ENCODE measurements around the gene INTS6.
"Not testable (repeated sequence)": the region's sequence is repeated elsewhere in the genome, so short reads cannot be mapped to it uniquely, and the experiment has no call there.

Gene INTS6

DNA sequence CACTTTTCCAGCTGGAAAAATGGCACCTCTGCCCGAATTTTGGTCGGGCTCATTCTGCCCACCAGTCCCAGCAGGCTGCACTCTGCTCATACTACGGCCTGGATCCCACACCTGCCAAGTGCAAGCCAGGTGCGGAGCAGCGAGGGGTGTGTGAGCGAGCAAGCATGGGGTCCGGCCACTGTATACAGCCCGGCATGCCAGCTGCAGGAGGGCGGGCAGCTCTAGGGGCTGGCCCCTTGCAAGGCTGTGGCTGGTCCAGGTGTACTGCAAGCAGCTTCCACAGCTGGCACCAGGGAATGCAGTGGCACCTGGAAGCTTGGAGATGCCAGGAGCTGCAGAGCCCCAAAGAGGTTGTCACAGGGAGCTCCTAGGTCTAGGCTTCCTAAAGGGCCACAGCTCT is 2.7 kb upstream of the INTS6 start:
- DNase-seq = no peak

DNA sequence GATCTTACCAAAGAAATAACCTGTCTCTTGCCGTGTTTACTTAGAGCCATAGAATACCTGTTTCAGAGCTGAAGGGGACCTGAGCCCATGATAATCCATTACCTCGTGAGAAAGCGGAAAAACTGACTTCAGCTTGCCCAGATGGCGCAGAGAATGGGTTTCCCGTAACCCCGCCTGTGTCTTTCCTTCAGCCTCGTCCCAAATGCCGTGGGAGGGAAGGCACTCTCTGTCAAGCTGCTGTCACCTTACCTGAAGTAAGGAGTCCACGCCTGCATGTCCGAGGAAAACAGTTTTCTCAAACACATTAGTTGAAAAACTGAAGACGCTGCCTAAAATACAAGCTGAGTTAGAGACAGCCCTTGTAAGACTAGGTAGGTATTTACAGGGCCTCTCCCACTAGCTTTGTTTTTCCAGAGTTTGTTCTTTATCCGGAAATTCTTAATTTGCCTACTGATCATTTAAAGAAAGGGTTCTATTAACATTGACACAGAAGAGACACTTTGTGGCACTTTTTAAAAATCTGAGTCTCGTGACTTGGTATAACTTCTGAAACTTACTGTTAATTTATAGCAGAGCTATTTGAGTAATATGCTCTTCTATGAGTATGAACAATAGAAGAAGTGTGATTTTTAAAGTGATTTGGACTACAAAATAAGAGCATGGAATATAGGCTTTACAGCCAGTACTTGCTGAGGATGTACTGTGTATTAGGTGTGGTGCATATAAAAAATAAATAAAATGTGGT is 1.3 kb upstream of the INTS6 start:
- DNase-seq = no peak

DNA sequence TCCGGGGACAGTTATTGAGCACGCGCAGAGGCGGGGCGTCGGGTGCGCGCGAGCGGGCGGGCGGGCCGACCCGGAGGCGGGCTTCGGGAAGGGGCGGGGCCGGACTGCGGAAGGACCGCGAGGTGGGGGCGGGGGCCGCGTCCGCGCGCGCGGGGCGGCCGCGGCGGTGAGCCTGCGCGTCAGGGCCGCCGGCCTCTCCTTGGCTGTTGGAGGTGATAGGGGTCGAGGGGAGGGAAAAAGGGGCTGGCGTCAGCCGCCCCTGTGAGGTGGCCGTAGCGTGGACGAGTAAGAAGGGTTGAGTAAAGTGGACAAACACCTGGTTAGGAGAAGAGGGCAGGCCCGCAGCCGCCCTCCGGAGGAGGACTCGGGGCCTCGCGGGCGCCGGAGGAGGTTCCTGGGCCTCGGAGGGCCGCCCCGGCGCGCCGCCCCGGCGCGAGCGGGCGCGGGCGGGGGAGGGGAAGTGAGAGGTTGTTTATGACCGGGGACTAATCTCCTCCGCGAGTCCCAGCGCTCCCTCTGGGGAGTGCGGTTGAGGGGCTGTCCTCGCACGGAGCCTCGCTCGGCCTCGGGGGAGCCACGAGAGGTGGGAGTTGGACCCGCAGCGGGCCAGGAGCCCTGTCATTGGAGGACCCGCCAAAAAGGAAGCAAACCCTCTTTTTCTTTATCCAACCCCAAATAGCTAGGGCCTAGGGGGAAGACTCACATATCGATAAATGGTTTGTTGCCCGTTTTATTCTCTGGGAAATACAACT is 547 bp upstream of the INTS6 start:
- DNase-seq = peak; percentile 59

DNA sequence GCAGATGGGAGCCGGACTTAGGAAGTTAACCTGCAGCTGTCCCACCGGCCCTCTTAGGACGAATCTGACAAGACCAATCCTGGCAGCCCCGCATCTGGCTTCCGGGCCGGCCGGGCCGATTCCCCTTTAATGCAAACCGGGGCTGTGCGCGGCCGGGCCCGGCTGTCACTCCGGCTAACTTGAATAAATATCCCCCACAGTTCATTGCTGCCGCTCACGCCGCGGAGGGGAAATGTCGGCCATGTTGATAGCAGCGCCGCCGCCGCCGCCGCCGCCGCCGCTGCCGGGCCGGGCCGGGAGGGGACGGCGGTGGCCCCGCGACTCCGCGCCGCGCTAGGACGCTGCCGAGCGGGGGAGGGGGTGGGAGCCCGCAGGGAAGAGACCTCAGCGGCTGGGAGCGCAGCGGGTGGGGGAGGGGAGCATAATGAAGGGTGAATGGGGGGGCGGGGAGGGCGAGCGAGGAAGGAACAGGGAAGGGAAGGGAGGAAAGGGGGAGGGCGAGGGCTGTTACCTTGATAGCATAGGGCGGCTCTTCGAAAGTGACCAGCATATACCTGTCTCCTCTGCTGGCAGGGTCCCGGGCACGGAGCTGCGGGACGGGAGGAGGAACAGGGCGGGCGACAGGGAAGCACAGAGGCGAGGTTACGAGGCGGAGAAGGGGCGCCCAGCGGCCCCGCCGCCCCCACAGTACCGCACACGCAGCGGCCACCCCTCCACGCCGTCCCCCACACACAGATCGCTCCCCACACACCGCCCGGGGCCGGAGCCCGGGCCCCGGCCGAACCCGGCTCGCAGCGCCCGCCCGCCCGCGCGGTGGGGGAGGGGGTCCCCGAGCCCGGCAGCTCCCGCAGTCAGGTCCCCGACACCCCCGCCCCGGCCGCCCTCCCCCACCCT is 1.1 kb downstream of the INTS6 start:
- peak; percentile 63 for DNase-seq

DNA sequence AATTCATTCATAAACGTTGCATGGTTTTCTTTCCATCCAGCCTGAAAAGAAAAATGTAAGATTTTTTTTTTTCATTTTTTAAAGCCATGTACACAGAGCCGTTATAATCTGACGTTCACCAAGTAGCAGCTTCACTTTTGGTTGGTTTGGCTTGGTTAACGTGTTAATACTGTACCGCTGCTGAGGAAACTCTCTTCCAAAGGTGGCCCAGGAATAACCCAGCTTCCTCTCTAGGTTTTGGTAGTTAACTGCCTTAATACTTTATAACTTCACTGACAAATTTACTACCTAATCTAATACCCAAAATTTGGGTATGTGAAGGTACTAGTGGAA is 1.7 kb downstream of the INTS6 start:
- DNase-seq = no peak

DNA sequence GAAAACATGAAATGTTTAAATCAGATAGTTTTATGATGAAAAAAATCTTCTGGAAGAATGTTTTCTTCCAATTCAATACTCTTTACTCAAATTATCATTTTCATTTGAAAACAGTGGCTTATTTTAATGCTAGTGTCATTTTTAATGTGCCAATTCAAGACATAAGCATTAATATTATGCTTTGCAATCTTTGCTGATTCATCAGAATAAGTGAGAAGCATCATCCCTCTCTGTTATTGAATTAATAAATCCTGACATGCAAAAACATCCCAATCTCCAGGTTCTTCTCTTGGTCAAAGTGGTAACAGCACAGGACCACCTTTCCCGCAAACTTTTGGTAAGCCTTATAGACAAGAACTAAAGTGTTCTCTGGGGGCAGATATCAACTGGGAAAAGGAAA is 3.8 kb downstream of the INTS6 start:
- no peak for DNase-seq

DNA sequence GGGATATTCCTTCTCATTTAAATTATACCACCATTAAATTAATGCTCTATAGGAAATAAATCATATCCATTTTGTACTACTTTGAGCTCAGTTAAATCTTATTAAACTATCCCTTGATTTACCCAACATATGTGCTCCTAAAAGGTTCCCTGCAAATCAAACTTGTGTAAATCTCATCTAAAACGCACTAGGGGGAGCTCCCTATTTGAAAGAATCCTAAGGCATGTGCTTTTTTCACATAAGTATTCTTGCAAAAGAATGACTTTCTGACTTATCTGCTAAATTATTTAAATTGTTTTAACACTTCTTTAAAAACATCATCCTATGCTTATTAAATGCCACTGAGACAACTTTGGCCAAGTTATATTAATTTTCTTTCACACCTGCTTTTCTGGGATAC is 7.9 kb downstream of the INTS6 start:
- DNase-seq = no peak

DNA sequence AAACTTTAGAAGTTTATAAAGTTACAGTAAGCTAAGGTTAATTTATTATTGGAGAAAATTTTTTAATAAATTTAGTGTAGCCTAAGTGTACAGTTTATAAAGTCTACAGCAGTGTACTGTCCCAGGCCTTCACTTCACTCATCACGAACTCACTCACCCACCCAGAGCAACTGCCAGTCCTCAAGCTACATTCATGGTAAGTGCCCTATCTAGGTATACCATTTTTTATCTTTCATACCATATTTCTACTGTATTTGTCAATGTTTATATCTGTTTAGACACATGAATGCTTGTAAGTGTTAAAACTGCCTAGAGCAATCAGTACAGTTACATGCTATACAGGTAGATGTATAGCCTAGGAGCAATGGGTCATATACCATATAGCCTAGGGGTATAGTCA is 12.5 kb downstream of the INTS6 start:
- DNase-seq = no peak

DNA sequence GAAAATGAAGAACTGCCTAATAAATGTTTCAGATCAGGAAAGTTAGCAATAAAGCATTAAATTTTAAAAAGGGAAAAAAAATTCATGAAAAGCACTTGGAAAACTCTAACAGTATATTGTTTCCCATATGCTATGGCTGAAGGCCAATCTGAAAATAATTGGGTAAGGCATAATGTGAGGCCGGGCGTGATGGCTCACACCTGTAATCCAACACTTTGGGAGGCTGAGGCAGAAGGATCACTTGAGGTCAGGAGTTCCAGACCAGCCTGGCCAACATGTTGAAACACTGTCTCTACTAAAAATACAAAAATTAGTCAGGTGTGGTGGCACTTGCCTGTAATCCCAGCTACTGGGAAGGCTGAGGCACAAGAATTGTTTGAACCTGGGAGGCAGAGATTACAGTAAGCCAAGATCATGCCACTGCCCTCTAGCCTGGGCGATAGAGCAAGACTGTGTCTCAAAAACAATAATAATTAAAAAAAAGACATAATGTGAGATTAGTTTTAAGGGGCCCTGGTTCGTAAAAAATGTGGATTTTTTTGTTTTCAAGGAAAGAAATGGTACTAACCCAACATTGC is 15.2 kb downstream of the INTS6 start:
- no peak for DNase-seq

DNA sequence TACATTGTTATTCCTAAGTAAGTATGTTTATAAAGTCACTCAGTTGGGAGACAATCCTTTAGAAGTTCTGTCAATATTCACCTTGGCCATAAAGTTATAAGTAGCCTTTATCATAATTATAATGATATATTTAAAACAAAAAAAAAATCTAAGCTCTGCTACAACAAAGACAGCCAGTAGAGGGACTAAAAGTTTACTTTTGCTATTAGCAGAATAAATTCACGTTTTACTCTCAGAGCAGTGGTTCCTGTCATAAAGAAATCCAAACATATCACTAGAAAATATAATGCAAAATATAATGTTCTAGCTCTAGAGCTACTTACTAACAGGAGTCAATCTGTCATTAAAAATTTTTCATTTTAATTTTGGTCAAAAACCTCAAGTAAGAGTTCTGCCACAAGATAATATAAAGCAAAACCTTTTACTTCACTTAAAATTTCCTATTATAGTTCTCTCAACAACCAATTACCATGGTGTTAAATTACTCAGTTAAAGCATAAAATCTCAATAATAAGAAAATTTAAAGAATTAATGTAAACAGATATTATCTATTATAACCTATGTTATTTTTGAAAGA is 17.7 kb downstream of the INTS6 start:
- DNase-seq = no peak

DNA sequence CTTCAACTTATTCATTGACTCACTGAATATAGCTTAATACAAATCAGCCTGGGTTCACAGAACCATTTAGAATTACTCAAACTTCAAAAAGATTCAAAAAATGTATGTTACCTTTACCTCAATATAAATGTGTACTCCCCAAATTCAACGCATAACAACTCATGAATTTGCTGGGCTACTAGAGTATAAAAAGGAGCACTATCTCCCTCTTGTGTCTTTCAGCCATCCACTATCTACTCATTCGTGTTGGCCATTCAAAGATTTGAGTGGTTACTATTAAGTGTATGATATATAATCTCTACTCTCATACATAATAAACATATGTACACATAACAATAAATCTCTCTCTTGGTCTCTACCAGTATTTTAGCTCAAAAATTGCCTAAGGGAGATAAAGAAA is 20.3 kb downstream of the INTS6 start:
- DNase-seq = no peak

DNA sequence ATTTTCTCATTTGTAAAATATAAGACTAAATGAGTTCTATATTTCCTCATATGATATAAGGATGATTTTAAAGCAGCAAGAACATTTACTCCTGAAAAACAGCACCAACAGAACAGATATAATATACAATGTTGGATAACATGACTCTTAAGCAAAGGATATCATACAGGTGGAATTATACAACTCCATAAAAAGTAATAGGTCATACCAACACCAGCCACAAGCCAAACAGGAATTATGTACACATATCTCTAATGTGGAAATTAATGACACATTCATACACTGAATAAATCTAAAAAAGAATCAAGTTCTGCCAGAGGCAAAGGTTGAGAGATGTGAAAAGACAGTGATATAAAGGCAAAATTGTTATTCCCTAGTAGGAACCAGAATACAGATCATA is 25.9 kb downstream of the INTS6 start:
- DNase-seq = no peak

DNA sequence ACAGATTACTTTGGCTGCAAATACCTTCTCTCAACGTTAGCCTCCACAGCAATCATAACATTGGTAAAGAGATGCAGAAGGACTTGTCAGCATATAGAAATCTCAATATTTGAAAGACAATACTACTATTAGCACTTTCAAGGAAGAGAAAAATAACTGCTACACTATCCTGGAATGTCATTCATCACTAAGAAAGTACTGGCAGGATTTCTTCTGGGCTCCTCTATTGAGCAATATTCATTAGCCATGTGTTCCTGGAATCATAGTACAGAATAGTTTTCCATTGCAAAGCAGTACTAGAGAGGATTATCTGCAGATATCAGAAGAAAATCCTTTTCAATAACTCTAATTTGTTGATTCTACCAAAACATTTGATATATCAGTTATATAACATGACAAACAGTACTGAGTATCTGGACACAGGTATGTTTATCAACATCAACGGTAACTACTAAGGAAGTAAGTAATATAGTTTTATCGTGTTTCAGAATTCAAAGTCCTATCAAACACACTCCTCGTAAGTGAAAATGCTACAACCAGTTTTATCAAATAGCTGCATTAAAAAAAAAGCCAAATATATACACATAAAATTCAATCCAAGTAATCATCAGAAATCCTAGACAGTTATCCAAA is 27.3 kb downstream of the INTS6 start:
- DNase-seq = no peak

DNA sequence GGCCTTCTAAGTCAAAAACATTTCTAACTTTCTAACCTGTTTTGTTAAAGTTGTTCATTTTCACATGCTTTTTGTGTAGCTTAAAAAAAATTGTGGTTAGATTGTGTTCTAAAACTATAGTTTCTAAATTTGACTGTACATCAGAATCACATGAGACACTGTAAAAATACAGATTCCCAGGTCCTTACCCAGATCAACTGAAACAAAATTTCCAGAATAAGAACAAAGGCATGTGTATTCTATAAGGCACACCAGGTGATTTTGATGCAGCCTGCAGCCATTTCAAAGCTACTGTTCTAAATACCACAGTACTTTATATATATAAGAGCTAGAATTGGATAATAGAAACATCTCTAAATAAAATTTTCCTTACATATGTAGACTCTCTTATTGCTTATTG is 29.1 kb downstream of the INTS6 start:
- no peak for DNase-seq

DNA sequence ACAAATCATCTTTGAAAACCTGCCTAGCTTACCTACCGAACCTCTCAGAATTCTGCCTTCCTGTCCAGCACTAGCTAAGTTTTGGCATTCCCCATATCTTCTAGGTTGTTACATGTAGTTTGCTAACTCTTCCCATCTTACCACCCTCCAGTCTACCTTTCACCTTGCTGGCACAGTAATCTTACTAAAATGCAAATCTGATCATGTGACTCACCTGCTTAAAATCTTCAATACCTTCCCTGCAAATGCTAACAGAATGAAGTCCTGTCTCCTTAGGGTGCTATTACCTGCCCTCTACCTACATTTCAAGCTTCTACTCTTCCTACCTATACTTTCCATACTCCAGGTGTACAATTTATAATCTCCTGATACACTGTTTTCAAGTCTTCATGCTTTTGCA is 30.4 kb downstream of the INTS6 start:
- no peak for DNase-seq

DNA sequence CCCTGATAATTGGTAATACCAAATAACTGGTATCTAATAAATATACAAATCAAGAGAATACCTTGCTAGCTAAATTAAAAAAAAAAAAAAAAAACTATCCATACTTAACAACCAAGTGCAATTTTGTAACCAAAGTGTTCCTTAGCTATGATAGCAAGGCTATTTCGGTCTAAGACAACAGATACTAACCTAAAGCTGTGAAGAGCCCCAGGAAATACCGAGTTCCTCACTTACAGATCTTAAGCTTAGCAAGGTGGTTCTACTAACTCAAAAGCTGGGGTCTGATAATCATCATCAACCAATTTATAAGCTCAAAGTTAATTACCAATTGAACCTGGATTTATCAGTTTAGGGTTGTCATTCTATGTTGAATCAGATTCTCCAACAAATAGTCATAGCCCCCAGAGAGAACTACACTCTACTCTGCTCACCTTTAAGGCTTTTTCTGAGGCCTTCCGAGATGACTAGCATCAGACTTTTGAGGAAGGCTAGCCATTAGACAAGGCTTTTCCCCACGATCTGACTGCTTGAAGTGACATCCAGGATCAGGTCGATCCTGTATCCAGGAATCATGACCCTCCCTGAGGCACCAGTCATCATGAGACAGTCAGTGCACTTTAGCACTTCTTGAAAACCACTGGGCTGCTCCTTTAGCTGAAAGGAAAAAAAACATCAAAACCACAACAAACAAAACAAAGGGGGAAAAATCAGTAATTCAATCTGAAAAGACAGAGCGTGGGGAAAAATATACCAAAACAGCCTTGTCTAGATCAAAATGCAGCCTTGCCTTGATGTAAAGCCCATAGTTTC is 31.9 kb downstream of the INTS6 start:
- DNase-seq = no peak

DNA sequence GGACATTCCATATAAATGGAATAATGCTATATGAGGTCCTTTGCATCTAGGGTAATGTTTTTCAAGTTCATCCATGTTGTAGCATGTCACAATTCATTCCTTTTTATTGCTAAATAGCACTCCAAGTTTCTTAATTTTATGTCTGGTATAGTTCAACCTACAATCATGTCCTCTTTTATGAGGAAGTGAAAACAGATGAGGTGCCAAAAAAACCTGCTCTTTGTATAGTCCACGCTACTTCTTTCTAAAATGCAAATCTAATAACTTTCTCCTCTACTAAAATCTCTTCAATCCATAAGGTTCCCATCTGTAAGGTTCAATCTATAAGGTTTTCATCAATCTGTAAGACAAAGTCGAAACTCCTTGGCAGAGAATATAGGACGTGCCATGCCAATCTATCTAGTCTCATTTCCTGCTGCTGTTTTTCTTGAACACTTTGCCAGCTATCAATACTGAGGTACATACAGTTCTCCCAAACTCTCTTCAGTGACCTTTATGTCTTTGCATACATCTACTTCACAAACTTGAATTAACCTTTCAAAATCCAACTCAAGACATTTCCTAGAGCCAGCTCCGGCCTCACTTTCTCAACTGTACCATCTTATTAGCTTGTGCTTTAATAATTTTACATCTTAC is 33.7 kb downstream of the INTS6 start:
- DNase-seq = no peak

DNA sequence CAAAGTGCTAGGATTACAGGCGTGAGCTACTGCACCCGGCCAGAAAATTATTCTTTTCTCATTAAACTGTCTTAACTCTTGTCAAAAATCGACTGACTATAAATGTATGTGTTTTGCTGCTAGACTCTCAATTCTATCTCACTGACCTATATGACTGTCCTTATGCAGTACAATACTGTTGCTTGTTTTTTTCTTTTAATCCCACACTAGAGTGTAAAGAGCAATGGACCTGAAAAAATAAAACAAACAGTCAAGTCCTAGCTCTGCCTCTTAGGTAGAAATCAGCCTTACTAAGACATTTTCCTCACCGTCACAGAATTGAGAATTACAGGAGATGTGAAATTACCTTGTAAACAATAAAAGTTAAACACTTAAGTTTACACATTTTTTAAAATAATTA is 35.1 kb downstream of the INTS6 start:
- no peak for DNase-seq

DNA sequence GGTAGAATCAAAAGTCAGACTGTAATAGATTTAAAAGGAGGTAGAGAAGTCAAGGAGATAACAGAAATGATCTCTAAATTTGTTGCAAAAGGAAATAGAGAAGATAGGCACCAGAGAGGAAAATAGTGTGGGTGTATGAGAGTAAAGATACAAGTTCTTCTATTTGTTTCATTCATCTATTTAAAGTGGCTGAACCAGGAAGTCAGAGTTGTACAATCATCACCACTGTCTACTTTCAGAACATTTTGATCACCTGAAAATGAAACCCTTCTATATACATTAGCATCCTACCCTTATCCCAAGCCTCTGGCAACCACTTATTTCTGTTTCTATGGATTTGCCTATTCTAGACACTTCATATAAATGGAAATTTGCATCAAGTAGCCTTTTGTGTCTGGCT is 36.7 kb downstream of the INTS6 start:
- no peak for DNase-seq

DNA sequence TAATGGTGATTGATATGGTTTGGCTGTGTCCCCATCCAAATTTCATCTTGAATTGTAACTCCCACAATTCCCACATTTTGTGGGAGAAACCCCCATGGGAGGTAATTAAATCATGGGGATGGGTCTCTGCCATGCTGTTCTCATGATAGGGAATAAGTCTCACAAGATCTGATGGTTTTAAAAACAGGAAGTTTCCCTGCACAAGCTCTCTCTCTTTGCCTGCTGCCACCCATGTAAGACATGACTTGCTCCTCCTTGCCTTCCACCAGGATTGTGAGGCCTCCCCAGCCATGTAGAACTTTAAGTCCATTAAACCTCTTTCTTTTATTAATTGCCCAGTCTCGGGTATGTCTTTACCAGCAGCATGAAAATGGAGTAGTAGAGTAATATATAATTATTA is 37.5 kb downstream of the INTS6 start:
- DNase-seq = not testable (repeated sequence)

DNA sequence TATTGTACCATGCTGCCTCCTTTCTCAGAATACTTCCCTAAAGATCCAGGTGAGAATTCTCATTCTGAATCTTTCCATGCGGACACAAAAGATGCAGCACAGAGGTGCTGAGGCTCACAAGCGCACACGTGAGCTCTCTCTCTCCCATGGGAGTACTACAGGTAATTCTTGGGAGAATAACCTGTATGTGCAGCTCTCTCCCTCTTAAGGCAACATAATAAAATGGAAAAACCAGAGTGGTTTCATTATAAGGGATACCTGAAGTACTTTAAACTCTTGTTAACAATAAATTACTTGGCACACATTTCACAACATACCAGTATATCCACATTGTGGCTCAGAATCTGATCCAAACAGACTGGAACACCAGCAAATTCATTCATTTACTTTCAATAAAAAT is 40.4 kb downstream of the INTS6 start:
- DNase-seq = no peak
